PC-9 (cell line): ENCODE data around the gene CYGB. TPM values are rescaled to one million over a fixed set of nuclear protein-coding genes. Genes with fewer than 3 reads are reported as not detected.

Experiments
- BruUV-seq: library from RNA; stranded (reverse); fragments of 400-500 nt; replicated peaks from 2 replicates; lab custom pipeline; 2021; lab: Mats Ljungman, UMichigan
- CTCF ChIA-PET: fragments of 300-600 bp; sonication (Branson Sonifier 250); formaldehyde crosslinking; loops from one replicate; lab custom pipeline; 2022; ENCODE audit warnings: antibody characterized with exemption; lab: Charles Lee
- POLR2A ChIA-PET: fragments of 300-600 bp; sonication (Branson Sonifier 250); formaldehyde crosslinking; loops from one replicate; lab custom pipeline; 2022; ENCODE audit warnings: antibody characterized with exemption; ENCODE audit not compliant: unreplicated experiment; lab: Charles Lee
- DNase-seq, 2 experiments: peaks; one replicate each; pipeline versions ENCODE4 v3.0.0 to v3.0.0-alpha.2; 2015 to 2022; ENCODE audit warnings: mixed read lengths in 1 of 2
- H2AFZ ChIP-seq: fragments of 200-600 bp; sonication (generic); 2 replicates; pipeline ENCODE4 v1.8.1; 2017; ENCODE audit warnings: antibody characterized with exemption
- H3F3A ChIP-seq: fragments of 200-600 bp; sonication (generic); 2 replicates; pipeline ENCODE4 v1.8.1; 2017; ENCODE audit warnings: antibody characterized with exemption, mild to moderate bottlenecking, low read depth; ENCODE audit not compliant: insufficient read depth
- H3K27ac ChIP-seq: fragments of 200-600 bp; sonication (generic); 2 replicates; pipeline ENCODE4 v1.6.1; 2016; ENCODE audit warnings: mixed run types
- H3K27me3 ChIP-seq: fragments of 200-600 bp; sonication (generic); 2 replicates; pipeline ENCODE4 v1.6.1; 2016; ENCODE audit warnings: low read depth, mixed run types; ENCODE audit not compliant: insufficient read depth
- H3K36me3 ChIP-seq: fragments of 200-600 bp; sonication (generic); 2 replicates; pipeline ENCODE4 v1.6.1; 2016; ENCODE audit warnings: low read depth, mixed run types
- H3K4me1 ChIP-seq: fragments of 200-600 bp; sonication (generic); replicated peaks from 2 replicates; pipeline ENCODE4 v1.6.1; 2016; ENCODE audit warnings: mixed run types; ENCODE audit not compliant: insufficient read depth
- H3K4me2 ChIP-seq: fragments of 200-600 bp; sonication (generic); 2 replicates; pipeline ENCODE4 v1.6.1; 2017; ENCODE audit warnings: mixed run types
- H3K4me3 ChIP-seq: fragments of 200-600 bp; sonication (generic); 2 replicates; pipeline ENCODE4 v1.6.1; 2016; ENCODE audit warnings: mixed run types
- H3K79me2 ChIP-seq: fragments of 200-600 bp; sonication (generic); 2 replicates; pipeline ENCODE4 v1.6.1; 2017; ENCODE audit warnings: low read depth, mixed run types
- H3K9me2 ChIP-seq: fragments of 200-600 bp; sonication (generic); 2 replicates; pipeline ENCODE4 v1.8.1; 2017; ENCODE audit warnings: mild to moderate bottlenecking; ENCODE audit not compliant: insufficient read depth
- H3K9me3 ChIP-seq: fragments of 200-600 bp; sonication (generic); 2 replicates; pipeline ENCODE4 v1.8.1; 2016; ENCODE audit warnings: low read depth; ENCODE audit not compliant: insufficient read depth
- H4K20me1 ChIP-seq: fragments of 200-600 bp; sonication (generic); 2 replicates; pipeline ENCODE4 v1.8.1; 2017; ENCODE audit not compliant: insufficient read depth
- CTCF ChIP-seq: fragments of 200-600 bp; sonication (generic); conservative IDR thresholded peaks from 2 replicates; pipeline ENCODE4 v1.6.1; 2017; ENCODE audit warnings: mixed run types, antibody characterized with exemption, mild to moderate bottlenecking, moderate library complexity
- EZH2 ChIP-seq: fragments of 200-600 bp; sonication (generic); IDR thresholded peaks from 2 replicates; pipeline ENCODE4 v1.8.0; 2017; ENCODE audit warnings: antibody characterized with exemption, low read depth
- intact Hi-C: fragments of 100-400 bp; cut with micrococcal nuclease; formaldehyde crosslinking; loops from one replicate; pipeline ENCODE4 v1.10.0; 2022; ENCODE audit not compliant: unreplicated experiment
- total RNA-seq: library from RNA; stranded (reverse); gene quantifications from 2 replicates; pipeline ENCODE4 v1.2.3, GENCODE V29; 2021

The CYGB gene
- total RNA-seq, 1 experiment from 2014 or later, result 1.1 TPM

DNA sequence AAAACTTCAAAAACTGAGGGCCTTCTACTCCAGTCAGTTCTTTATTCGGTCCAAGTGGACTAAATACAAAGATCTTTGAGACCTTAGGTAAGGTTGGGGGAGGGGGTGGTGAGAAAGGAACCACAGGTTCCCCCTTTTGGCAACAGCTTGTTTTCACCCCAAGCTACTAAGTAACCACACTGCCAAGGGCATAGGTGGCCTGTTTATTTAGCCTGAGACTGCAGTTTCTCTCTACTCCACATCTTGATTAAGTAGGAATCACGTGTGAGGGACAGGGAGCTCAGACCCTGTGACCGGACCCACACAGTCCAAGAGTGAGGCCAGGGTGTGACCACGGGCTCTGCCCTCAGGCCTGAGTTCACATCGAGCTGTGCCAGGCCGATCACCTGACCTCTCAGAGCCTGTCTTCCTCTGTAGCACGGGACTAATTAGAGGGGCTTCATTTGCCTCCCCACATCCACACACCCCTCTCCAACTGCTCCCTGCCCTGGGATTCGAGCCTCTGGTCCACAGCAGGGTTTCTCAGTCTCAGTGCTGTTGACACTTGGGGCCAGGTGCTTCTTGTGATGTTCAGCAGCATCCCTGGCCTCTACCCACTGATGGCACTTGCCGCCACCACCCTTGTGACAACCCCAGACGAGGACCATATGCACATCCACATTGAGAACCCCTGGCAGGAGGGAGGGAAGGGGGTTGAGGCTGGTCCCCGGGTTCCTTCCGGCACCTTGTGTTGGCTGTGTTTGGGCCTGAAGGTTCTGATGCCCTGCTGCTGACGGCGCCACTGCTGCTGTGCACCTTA is 30.3 kb upstream of the CYGB start:
- Histone ChIP-seq H3K4me1 (no peaks in the 10 kb centered on the region), H3K9me3 (no peaks in the 10 kb centered on the region), H3K27me3 (no peaks in the 10 kb centered on the region), H3F3A (peaks cover 22% of the 10 kb centered on the region), H3K4me3 (no peak overlapping the region), H3K27ac (no peak overlapping the region), H2AFZ (no peak overlapping the region), H3K79me2 (peaks cover 2% of the 10 kb centered on the region), H3K4me2 (no peak overlapping the region), H4K20me1 (peaks cover 16% of the 10 kb centered on the region), H3K9me2 (no peaks in the 10 kb centered on the region), H3K36me3 (no peaks in the 10 kb centered on the region)
- intact Hi-C loops, result no loop called here
- ChIA-PET POLR2A (interaction anchor here (0.5 to 0.6 kb wide), 3 partner anchors 11 to 122 kb away, joined by 4 to 9 read pairs (median 7); no protein-coding TSS in a partner anchor), CTCF (interaction anchor here (0.7 kb wide), 1 partner anchor 57 kb away, joined by 4 read pairs; no protein-coding TSS in a partner anchor)
- no peak for DNase-seq
- BruUV-seq, result no TSS peak
- TF ChIP-seq CTCF, result no peak
- TF ChIP-seq EZH2, result no peak

- peaks cover 26% of the 10 kb centered on the region for H3F3A ChIP-seq
- TF ChIP-seq CTCF, result no peak
- H3K27ac ChIP-seq, result no peak overlapping the region
- BruUV-seq, result no TSS peak
- DNase-seq, result no peak
- no peaks in the 10 kb centered on the region for H3K9me2 ChIP-seq
- peaks cover under 1% of the 10 kb centered on the region; the same call in 1 of the 2 replicates for H3K36me3 ChIP-seq
- ChIA-PET POLR2A (interaction anchor here (0.5 to 0.7 kb wide), 3 partner anchors 13 to 63 kb away, joined by 3 to 7 read pairs (median 6); no protein-coding TSS in a partner anchor), CTCF (interaction anchor here (0.6 to 0.7 kb wide), 2 partner anchors 58 to 234 kb away, joined by 4 to 18 read pairs; no protein-coding TSS in a partner anchor)
- H3K4me1 ChIP-seq, result no peaks in the 10 kb centered on the region
- H3K9me3 ChIP-seq, result no peaks in the 10 kb centered on the region
- H4K20me1 ChIP-seq, result peaks cover 21% of the 10 kb centered on the region
- H3K4me2 ChIP-seq, result no peak overlapping the region
- H3K79me2 ChIP-seq, result peaks cover 7% of the 10 kb centered on the region
- H3K4me3 ChIP-seq, result no peak overlapping the region
- intact Hi-C loops, result no loop called here
- H2AFZ ChIP-seq, result no peak overlapping the region
- H3K27me3 ChIP-seq, result no peaks in the 10 kb centered on the region
Measured at GRCh38 chr17:76566988-76567431, 29.5 kb upstream of the CYGB start.

- no TSS peak for BruUV-seq
- Histone ChIP-seq H3K27me3 (no peaks in the 10 kb centered on the region), H3K79me2 (peaks cover 12% of the 10 kb centered on the region), H3K4me3 (no peak overlapping the region), H3F3A (peaks cover 30% of the 10 kb centered on the region), H3K9me3 (no peaks in the 10 kb centered on the region), H2AFZ (no peak overlapping the region), H3K36me3 (peaks cover 5% of the 10 kb centered on the region; the same call in 1 of the 2 replicates), H3K9me2 (no peaks in the 10 kb centered on the region), H3K4me2 (no peak overlapping the region), H3K4me1 (no peaks in the 10 kb centered on the region), H4K20me1 (peaks cover 25% of the 10 kb centered on the region), H3K27ac (no peak overlapping the region)
- POLR2A ChIA-PET, result interaction anchor here (0.6 to 0.7 kb wide), 3 partner anchors 58 to 65 kb away, joined by 3 to 6 read pairs (median 3); no protein-coding TSS in a partner anchor
- DNase-seq, result no peak
- TF ChIP-seq CTCF (no peak), EZH2 (no peak)
- intact Hi-C loops, result no loop called here
- CTCF ChIA-PET, result interaction anchor here (0.6 kb wide), 2 partner anchors 235 to 854 kb away, joined by 4 to 18 read pairs; no protein-coding TSS in a partner anchor
Measured at GRCh38 chr17:76566613-76566943, 29.1 kb upstream of the CYGB start.
